MM.1S (cell line): ENCODE measurements around the gene AMZ1.
"Not testable (repeated sequence)": the region's sequence is repeated elsewhere in the genome, so short reads cannot be mapped to it uniquely, and the experiment has no call there.

Experiments
- DNase-seq: peaks from one replicate; pipeline ENCODE4 v3.0.0-alpha.2; 2015
- H2AFZ ChIP-seq: fragments of 300-600 bp; sonication (generic); 2 replicates; pipeline ENCODE4 v1.6.0; 2016; ENCODE audit warnings: antibody characterized with exemption, low read length
- H3F3A ChIP-seq: fragments of 300-600 bp; sonication (generic); 2 replicates; pipeline ENCODE4 v1.6.1; 2016; ENCODE audit warnings: mild to moderate bottlenecking, antibody characterized with exemption, low read length, moderate library complexity, mixed read lengths; ENCODE audit not compliant: insufficient read depth
- H3K27ac ChIP-seq: fragments of 300-600 bp; sonication (generic); 2 replicates; pipeline ENCODE4 v1.5.1; 2016; ENCODE audit warnings: mild to moderate bottlenecking, low read length
- H3K27me3 ChIP-seq: fragments of 300-600 bp; sonication (generic); replicated peaks from 2 replicates; pipeline ENCODE4 v1.6.0; 2016; ENCODE audit warnings: low read length; ENCODE audit not compliant: insufficient read depth
- H3K36me3 ChIP-seq: fragments of 300-600 bp; sonication (generic); replicated peaks from 2 replicates; pipeline ENCODE4 v1.6.1; 2016; ENCODE audit warnings: mild to moderate bottlenecking, low read length, mixed read lengths; ENCODE audit not compliant: insufficient read depth
- H3K4me1 ChIP-seq: fragments of 300-600 bp; sonication (generic); 2 replicates; pipeline ENCODE4 v1.6.1; 2016; ENCODE audit warnings: low read length, mixed read lengths
- H3K4me2 ChIP-seq: fragments of 300-600 bp; sonication (generic); 2 replicates; pipeline ENCODE4 v1.6.0; 2016; ENCODE audit warnings: low read depth, low read length
- H3K4me3 ChIP-seq: fragments of 300-600 bp; sonication (generic); 2 replicates; pipeline ENCODE4 v1.5.1; 2016; ENCODE audit warnings: low read length, mixed read lengths
- H3K79me2 ChIP-seq: fragments of 300-600 bp; sonication (generic); 2 replicates; pipeline ENCODE4 v1.6.1; 2016; ENCODE audit warnings: mixed run types, low read length, mixed read lengths
- H3K9ac ChIP-seq: fragments of 300-600 bp; sonication (generic); 2 replicates; pipeline ENCODE4 v1.6.1; 2016; ENCODE audit warnings: low read length, mixed read lengths
- H3K9me2 ChIP-seq: fragments of 300-600 bp; sonication (generic); replicated peaks from 2 replicates; pipeline ENCODE4 v1.6.1; 2016; ENCODE audit warnings: mild to moderate bottlenecking, low read length, mixed read lengths; ENCODE audit not compliant: insufficient read depth
- H3K9me3 ChIP-seq: fragments of 300-600 bp; sonication (generic); replicated peaks from 2 replicates; pipeline ENCODE4 v1.6.1; 2016; ENCODE audit warnings: mild to moderate bottlenecking, low read length, mixed read lengths; ENCODE audit not compliant: insufficient read depth
- H4K20me1 ChIP-seq: fragments of 300-600 bp; sonication (generic); 2 replicates; pipeline ENCODE4 v1.6.1; 2016; ENCODE audit warnings: mild to moderate bottlenecking, low read length, moderate library complexity, mixed read lengths; ENCODE audit not compliant: insufficient read depth
- CTCF ChIP-seq: fragments of 300-600 bp; sonication (generic); IDR thresholded peaks from 2 replicates; pipeline ENCODE4 v1.5.1; 2016; ENCODE audit warnings: antibody characterized with exemption, low read length, mixed read lengths
- EZH2 ChIP-seq: fragments of 300-600 bp; sonication (generic); optimal IDR thresholded peaks from 2 replicates; pipeline ENCODE3; 2017; ENCODE audit warnings: low read depth, mild to moderate bottlenecking, antibody characterized with exemption, low read length, mixed read lengths
- EZH2phosphoT487 ChIP-seq: fragments of 300-600 bp; sonication (generic); IDR thresholded peaks from 2 replicates; pipeline ENCODE4 v1.6.1; 2018; ENCODE audit warnings: antibody characterized with exemption, low read length

Gene AMZ1

DNA sequence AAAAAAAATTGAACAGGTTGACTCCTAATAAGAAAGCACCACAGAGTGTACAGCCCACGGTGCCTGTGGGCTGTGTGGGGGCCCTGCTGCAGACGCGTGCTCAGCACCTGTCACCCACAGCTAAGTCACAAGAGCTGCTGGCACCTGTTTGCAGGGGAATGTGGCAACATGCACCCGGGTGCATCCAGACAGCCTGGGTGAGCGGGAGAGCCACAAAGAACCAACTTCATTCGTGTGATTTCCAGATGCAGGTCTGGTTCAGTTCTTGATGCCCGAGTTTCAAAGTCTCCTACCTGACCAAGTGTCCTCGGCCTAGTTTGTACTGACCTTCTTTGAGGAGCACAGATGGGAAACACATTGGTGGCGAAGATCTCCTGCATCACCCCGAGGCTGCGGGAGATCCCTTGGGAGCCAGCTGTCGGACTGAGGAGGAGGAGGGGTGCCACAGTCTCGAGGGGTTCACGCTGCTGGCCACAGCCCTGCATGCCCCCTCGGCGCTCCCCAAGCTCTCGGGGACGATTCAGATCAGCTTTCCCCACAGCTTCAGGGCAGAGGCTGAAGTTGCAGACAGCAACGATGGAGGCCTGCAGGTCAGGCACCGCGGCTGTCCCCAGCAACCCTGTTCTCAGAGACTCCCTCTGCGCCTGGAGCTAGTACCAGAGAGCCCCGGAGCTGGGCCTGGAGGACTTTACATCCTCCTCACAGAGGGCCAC lies 35.3 kb downstream of the AMZ1 start:
- H3K27me3 ChIP-seq, result no peaks in the 10 kb centered on the region
- no peak for DNase-seq
- no peak overlapping the region for H2AFZ ChIP-seq
- H3K36me3 ChIP-seq, result no peaks in the 10 kb centered on the region
- H3K4me3 ChIP-seq, result no peak overlapping the region
- H3K4me2 ChIP-seq, result no peak overlapping the region
- no peaks in the 10 kb centered on the region for H3F3A ChIP-seq
- no peaks in the 10 kb centered on the region for H3K9me2 ChIP-seq
- H3K27ac ChIP-seq, result no peak overlapping the region
- no peak overlapping the region for H3K9ac ChIP-seq
- H3K9me3 ChIP-seq, result no peaks in the 10 kb centered on the region
- no peaks in the 10 kb centered on the region for H3K4me1 ChIP-seq
- no peaks in the 10 kb centered on the region for H4K20me1 ChIP-seq
- H3K79me2 ChIP-seq, result no peaks in the 10 kb centered on the region
- TF ChIP-seq CTCF (no peak), EZH2 (no peak), EZH2phosphoT487 (no peak)

- not testable (repeated sequence) for H3K9me2 ChIP-seq, H3K4me1 ChIP-seq, H4K20me1 ChIP-seq, H3K79me2 ChIP-seq, H3F3A ChIP-seq, H3K27ac ChIP-seq, DNase-seq, H3K27me3 ChIP-seq, H3K9ac ChIP-seq, H3K36me3 ChIP-seq, H3K9me3 ChIP-seq, H3K4me2 ChIP-seq, H3K4me3 ChIP-seq, H2AFZ ChIP-seq
Observed at GRCh38 chr7:2724036-2724435, 36.0 kb downstream of the AMZ1 start.

DNA sequence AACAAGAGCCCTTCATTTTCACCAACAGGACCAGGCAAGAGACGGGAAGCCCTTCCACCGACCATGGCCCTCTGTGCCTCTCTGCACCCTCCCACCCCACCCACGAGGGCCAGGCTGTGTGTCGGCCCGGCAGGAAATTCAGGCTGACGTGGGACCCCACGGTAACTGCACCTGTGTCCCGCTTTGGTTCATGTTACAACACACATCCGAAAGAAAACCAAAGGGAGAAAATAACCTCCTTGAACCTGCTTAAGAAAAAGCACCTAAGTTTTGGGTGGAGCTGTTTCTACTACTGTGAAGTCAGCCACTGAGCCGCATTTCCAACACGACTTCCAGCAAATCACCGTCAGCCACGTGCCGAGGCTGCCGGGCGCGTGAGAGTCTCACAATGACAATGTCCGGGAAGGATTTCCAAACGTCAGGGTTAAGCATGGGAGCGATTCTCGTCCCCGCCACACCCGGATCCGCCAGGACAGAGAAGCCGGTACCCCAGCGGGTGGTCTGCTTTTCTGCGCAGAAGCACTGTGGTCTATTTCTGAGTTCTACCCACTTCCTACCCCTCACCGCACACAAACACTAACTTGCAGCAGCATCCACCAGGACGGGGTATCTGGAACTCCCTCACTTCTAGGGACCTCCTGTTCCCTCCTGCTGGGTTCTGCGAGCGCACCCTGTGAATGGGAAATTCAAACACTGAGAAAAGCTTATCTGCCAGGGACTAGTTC lies 36.6 kb downstream of the AMZ1 start:
- no peaks in the 10 kb centered on the region for H3F3A ChIP-seq
- H4K20me1 ChIP-seq, result no peaks in the 10 kb centered on the region
- H3K36me3 ChIP-seq, result no peaks in the 10 kb centered on the region
- no peaks in the 10 kb centered on the region for H3K4me1 ChIP-seq
- no peak overlapping the region for H3K4me2 ChIP-seq
- H3K4me3 ChIP-seq, result no peak overlapping the region
- no peaks in the 10 kb centered on the region for H3K9me3 ChIP-seq
- H3K27ac ChIP-seq, result no peak overlapping the region
- H3K27me3 ChIP-seq, result no peaks in the 10 kb centered on the region
- no peak for TF ChIP-seq EZH2
- no peak for TF ChIP-seq CTCF
- no peak for TF ChIP-seq EZH2phosphoT487
- H3K9ac ChIP-seq, result no peak overlapping the region
- H3K79me2 ChIP-seq, result no peaks in the 10 kb centered on the region
- no peak overlapping the region for H2AFZ ChIP-seq
- DNase-seq, result no peak
- H3K9me2 ChIP-seq, result no peaks in the 10 kb centered on the region
